Hepatocyte (in vitro differentiated cells): ENCODE results near the gene ZNF792.
"Not testable (repeated sequence)": the region's sequence is repeated elsewhere in the genome, so short reads cannot be mapped to it uniquely, and the experiment has no call there.

Experiments
- CTCF ChIP-seq: fragments of 200-600 bp; sonication (generic); IDR thresholded peaks from 2 replicates; pipeline ENCODE4 v1.5.1; 2016; ENCODE audit warnings: antibody characterized with exemption, mild to moderate bottlenecking; ENCODE audit not compliant: poor library complexity
- EZH2 ChIP-seq: fragments of 200-600 bp; sonication (generic); IDR thresholded peaks from 2 replicates; pipeline ENCODE4 v1.6.1; 2016; ENCODE audit warnings: antibody characterized with exemption, mild to moderate bottlenecking, borderline replicate concordance

GRCh38 chr19:34917144-34917543, 46.9 kb downstream of the ZNF792 start:
- TF ChIP-seq CTCF, EZH2: not testable (repeated sequence)
